CD4-positive, alpha-beta T cell treated with Interleukin-12 subunit alpha and Interleukin-12 subunit beta, for 1 hour (primary cell): ENCODE data around the gene RRAGA.
"Not testable (repeated sequence)": the region's sequence is repeated elsewhere in the genome, so short reads cannot be mapped to it uniquely, and the experiment has no call there.

Experiments
- DNase-seq: peaks from one replicate; pipeline ENCODE4 v3.0.0-alpha.2; 2020

RRAGA gene, protein sequence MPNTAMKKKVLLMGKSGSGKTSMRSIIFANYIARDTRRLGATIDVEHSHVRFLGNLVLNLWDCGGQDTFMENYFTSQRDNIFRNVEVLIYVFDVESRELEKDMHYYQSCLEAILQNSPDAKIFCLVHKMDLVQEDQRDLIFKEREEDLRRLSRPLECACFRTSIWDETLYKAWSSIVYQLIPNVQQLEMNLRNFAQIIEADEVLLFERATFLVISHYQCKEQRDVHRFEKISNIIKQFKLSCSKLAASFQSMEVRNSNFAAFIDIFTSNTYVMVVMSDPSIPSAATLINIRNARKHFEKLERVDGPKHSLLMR

GRCh38 chr9:19048966-19049916, at the start of gene RRAGA:
TSS of gene RRAGA (plus strand) at chr9:19049427. CDS start at chr9:19049660, 233 bp downstream.
- peak; percentile 95 for DNase-seq

- no peak for DNase-seq
Measured at GRCh38 chr9:19000133-19000532, 49.1 kb upstream of the RRAGA start.

DNA sequence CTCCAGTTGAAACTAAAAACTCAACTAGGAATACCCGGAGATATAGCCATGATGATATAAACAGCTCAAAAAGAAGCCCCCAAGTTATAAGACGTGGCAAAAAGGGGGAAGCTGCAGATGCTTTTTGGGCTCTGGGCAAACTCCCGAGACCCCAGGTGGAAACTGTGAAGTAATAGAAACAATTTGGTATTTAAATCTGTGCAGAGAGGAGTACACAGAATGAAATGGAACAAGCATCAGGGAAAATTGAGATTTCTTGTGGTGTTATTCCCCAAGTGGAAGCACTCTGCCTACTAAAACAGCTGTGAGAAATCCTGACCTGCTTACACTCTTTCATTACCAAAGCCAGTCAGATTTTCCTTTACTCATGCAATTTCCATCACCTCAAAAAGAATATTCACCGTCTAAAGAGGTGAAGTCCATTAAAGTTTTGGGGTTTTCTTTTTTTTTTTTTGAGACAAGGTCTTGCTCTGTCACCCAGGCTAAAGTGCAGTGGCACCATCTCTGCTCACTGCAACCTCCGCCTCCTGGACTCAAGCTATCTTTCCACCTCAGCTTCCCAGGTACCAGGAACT, 39.7 kb upstream of the RRAGA start:
- no peak for DNase-seq

DNA sequence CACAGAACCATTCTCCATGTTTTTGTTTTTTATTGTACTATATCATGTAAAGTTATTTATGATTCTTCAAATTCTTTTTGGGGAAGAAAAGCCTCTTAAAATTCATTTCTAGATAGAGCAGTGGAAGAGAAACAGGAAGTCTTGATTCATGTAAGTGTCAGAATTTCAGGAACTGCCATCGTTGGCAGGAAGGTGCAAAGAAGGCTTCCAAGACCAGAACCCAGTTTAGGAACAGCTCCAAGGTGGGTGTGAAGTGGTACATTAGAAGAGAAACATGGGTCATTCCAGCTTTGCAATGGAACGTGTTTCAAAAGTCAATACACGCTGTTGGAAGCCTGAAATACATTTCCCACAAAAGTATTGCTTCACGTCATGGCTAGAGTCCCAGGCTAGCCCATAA, 31.0 kb upstream of the RRAGA start:
- no peak for DNase-seq

GRCh38 chr9:19020886-19021455, 28.3 kb upstream of the RRAGA start:
- DNase-seq: no peak

DNA sequence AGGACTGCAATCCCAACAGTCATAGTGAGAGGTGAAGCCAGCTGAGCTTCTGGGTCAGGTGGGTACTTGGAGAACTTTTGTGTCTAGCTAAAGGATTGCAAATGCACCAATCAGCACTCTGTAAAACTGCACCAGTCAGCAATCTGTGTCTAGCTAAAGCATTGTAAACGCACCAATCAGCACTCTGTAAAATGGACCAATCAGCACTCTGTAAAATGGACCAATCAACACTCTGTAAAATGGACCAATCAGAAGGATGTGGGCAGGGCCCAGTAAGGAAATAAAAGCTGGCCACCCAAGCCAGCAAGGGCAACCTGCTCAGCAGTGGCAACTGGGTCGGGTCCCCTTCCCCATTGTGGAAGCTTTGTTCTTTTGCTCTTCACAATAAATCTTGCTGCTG, 27.6 kb upstream of the RRAGA start:
- not testable (repeated sequence) for DNase-seq

GRCh38 chr9:19022206-19022605, 27.0 kb upstream of the RRAGA start:
- no peak for DNase-seq

DNA sequence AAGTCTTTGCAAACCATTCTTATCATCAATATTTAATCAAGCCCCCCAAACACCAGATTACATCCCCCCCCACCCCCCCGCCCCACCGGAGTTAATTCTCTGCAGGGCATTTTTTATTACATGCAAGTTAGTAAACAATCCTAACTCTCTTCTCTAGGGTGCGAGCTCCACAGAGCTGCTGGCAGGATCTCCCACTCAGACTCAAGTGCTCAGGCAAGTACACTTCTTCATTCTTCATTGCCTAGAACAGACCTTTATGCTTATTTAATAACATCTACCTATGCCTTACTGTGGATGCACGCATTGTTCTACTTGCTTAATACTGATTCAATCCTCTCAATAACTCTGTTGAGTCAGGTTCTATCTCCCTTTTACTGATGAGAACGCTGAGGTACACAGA, 26.1 kb upstream of the RRAGA start:
- DNase-seq: no peak

DNA sequence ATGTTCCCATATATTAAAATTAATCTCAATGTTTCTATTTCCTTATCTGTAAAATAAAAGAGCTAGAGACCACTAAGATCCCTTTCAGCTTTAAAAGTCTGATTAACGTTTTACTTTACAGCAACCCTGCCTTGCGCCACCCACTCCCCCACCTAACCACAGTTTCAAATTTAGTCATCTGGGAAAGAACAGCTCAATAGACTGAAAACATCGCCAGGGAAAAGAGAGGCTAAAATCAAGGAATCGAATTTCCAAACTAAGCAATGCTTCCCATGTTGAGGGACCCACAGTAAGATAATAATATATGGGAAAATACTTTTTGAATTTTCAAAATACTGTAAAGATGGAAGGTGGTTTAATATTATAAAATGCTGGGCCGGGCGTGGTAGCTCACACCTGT, 22.9 kb upstream of the RRAGA start:
- no peak for DNase-seq

GRCh38 chr9:19027825-19028224, 21.4 kb upstream of the RRAGA start:
- DNase-seq: no peak

- peak; percentile 39 for DNase-seq
Measured at GRCh38 chr9:19028835-19029451, 20.3 kb upstream of the RRAGA start.

DNA sequence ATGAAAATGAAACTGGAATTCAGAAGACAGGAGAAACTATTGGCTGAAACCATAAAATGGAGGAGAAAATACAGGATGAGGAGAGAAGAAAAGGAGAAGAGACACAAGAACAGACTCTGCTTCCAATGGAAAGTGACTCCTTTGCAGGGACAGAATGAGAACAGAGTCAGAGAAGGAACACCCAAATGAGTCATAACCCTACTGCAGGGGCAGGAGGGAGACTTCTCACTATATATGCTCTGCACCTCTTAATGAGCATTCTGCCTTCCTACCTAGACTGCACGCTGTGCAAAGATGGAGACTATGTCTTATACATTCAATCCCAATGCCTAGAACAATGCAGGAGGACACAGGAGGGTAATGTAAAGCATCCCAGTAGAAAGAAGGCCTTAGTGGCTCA, 18.3 kb upstream of the RRAGA start:
- no peak for DNase-seq

GRCh38 chr9:19032406-19032805, 16.8 kb upstream of the RRAGA start:
- DNase-seq: no peak

DNA sequence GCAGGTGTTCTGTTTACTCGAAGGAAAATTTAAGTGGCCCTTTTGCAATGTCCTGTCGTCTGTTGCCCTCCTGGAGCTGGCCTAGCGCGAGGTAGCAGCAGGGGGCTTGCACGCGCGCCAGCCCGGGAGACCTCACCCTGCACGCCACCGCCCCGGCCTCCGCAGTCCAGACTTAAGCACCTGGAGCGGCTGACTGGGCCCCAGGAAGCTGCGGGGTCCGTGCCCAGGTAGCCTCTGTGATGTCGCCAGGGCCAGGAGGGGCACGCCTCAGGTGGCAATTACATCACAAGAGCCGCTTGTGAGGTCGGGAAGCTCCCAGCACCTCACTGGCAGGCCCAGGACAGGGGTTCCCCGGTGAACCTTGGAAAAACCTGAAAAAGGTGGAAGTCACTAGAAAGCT, 16.2 kb upstream of the RRAGA start, which contains the start of gene SAXO1:
SAXO1 (minus strand) TSS at position 195 of the 400 bp plus-strand sequence. CDS start 301 bp downstream, outside the sequence.
- DNase-seq: no peak

DNA sequence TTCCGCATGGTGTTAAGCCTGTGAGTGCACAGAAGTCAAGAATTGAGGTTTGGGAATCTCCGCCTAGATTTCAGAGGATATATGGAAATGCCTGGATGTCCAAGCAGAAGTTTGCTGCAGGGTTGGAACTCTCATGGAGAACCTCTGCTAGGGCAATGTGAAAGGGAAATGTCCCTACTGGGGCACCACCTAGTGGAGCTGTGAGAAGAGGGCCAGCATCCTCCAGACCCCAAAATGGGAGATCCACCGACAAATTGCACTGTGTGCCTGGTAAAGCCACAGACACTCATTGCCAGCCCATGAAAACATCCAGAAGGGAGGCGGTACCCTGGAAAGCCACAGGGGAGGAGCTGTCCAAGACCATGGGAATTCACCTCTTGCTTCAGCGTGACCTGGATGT, 12.6 kb upstream of the RRAGA start:
- DNase-seq: no peak

- DNase-seq: peak; percentile 11
Measured at GRCh38 chr9:19049917-19050636, 850 bp downstream of the RRAGA start.

GRCh38 chr9:19050637-19051591, 1.7 kb downstream of the RRAGA start:
- no peak for DNase-seq

- DNase-seq: no peak
Measured at GRCh38 chr9:19057033-19057432, 7.8 kb downstream of the RRAGA start.

DNA sequence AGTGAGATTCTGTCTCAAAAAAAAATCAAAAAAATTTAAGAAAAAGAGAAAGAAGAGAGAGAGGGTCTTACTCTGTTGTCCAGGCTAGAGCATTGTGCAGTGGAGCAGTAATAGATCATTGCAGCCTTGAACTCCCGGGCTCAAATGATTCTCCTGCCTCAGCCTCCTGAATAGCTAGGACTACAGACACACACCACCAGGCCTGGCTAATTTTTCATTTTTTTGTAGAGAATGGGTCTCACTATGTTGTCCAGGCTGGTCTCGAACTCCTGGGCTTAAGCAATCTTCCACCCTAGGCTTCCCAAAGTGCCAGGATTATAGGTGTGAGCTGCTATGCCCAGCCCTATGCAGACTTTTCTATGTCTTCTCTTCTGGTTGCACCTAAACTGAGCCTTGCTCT, 25.0 kb downstream of the RRAGA start:
- DNase-seq: no peak

DNA sequence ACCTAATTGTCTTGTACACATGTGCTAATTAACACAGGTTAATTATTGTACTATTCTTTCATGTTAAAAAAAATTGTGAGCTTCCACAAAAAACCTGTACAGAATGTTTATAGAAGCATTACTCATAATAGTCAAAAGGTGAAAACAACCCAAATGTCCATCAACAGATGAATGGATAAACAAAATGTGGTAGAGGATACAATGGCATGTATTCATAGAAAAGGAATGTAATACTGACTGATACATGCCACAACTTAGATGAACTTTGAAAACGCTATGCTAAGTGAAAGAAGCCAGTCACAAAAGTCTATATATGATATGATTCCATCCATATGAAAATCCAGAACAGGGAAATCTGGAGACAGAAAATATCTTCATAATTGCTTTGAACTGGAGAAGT, 25.6 kb downstream of the RRAGA start:
- no peak for DNase-seq

DNA sequence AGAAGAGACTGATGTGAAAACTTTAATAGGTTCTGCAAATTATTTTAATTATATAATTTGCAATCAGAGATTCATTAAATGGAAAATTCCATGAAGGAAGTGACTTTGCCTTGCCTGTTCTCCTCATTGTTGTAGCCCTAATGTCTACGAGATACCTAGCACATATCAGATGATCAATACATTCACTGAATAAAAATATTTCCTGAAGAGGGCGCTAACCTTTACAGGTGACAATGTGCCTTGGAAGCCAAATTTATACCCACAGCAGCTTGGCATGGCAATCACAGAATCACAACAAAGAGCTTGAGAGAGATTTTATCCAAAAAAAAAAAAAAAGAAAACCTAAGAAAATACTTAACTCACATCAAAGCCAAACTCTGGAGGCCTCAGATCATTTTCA, 36.1 kb downstream of the RRAGA start:
- peak; percentile 68 for DNase-seq
